IMR-90 (cell line): ENCODE measurements around the gene TSSK2. TPM values are rescaled to one million over a fixed set of nuclear protein-coding genes. Genes with fewer than 3 reads are reported as not detected.

Experiments used
- ATAC-seq: fragments of 200-7000 bp; cut with Tn5 transposase; 2 replicates; pipeline ENCODE4 v1.9.1; 2020; ENCODE audit warnings: low read depth, mild to moderate bottlenecking, moderate library complexity
- BruUV-seq: library from RNA; stranded (reverse); fragments of 400-500 nt; replicated peaks from 2 replicates; lab custom pipeline; 2021; lab: Mats Ljungman, UMichigan
- CTCF ChIA-PET: fragments of 300-600 bp; formaldehyde crosslinking; extraction: SDS; loops from one replicate; lab custom pipeline; 2021; ENCODE audit warnings: antibody characterized with exemption; lab: Yijun Ruan, JAX
- POLR2A ChIA-PET: fragments of 300-600 bp; sonication (Branson Sonifier 250); formaldehyde crosslinking; loops from one replicate; lab custom pipeline; 2022; ENCODE audit warnings: antibody characterized with exemption; ENCODE audit not compliant: unreplicated experiment; lab: Charles Lee
- DNase-seq: peaks from one replicate; pipeline ENCODE4 v3.0.0; 2013
- H2AFZ ChIP-seq: replicated peaks from 2 replicates; pipeline ENCODE3; 2013; ENCODE audit warnings: low read length, mild to moderate bottlenecking; ENCODE audit not compliant: poor library complexity
- H2AK5ac ChIP-seq: 2 replicates; pipeline ENCODE4 v1.6.1; 2013; ENCODE audit warnings: low read depth, low read length, inconsistent platforms
- H2AK9ac ChIP-seq: replicated peaks from 2 replicates; pipeline ENCODE3; 2013; ENCODE audit warnings: mild to moderate bottlenecking, low read depth, low read length, moderate library complexity; ENCODE audit not compliant: poor library complexity
- H2BK120ac ChIP-seq: 2 replicates; pipeline ENCODE4 v1.6.1; 2013; ENCODE audit warnings: low read depth, low read length, inconsistent platforms
- H2BK15ac ChIP-seq: 3 replicates; pipeline ENCODE4 v1.6.1; 2013; ENCODE audit warnings: low read depth, low read length, inconsistent platforms
- H2BK20ac ChIP-seq: 2 replicates; pipeline ENCODE4 v1.6.1; 2013; ENCODE audit warnings: low read depth, mild to moderate bottlenecking, inconsistent platforms, low read length, moderate library complexity
- H2BK5ac ChIP-seq: 2 replicates; pipeline ENCODE4 v1.6.1; 2013; ENCODE audit warnings: mild to moderate bottlenecking, low read depth, low read length, inconsistent platforms; ENCODE audit not compliant: poor library complexity, severe bottlenecking
- H3K14ac ChIP-seq: replicated peaks from 2 replicates; pipeline ENCODE4 v1.6.1; 2013; ENCODE audit warnings: low read depth, low read length, inconsistent platforms
- H3K18ac ChIP-seq: 2 replicates; pipeline ENCODE4 v1.6.1; 2013; ENCODE audit warnings: low read depth, low read length, control low read depth
- H3K23ac ChIP-seq: 2 replicates; pipeline ENCODE4 v1.6.1; 2013; ENCODE audit warnings: low read depth, low read length, inconsistent platforms
- H3K27ac ChIP-seq: 2 replicates; pipeline ENCODE4 v1.5.1; 2013; ENCODE audit warnings: mild to moderate bottlenecking, control low read depth, low read length; ENCODE audit not compliant: insufficient read depth
- H3K27me3 ChIP-seq: 2 replicates; pipeline ENCODE4 v1.6.1; 2013; ENCODE audit warnings: low read length; ENCODE audit not compliant: control insufficient read depth, insufficient read depth
- H3K36me3 ChIP-seq: 2 replicates; pipeline ENCODE4 v1.6.1; 2013; ENCODE audit warnings: low read length, mixed read lengths; ENCODE audit not compliant: control insufficient read depth, insufficient read depth
- H3K4ac ChIP-seq: 2 replicates; pipeline ENCODE4 v1.6.1; 2013; ENCODE audit warnings: low read depth, low read length, inconsistent platforms
- H3K4me1 ChIP-seq: 2 replicates; pipeline ENCODE4 v1.6.1; 2013; ENCODE audit warnings: low read length, mixed read lengths; ENCODE audit not compliant: control insufficient read depth, insufficient read depth
- H3K4me2 ChIP-seq: 2 replicates; pipeline ENCODE4 v1.6.1; 2013; ENCODE audit warnings: low read depth, mild to moderate bottlenecking, control low read depth, low read length, moderate library complexity
- H3K4me3 ChIP-seq: 2 replicates; pipeline ENCODE4 v1.5.1; 2013; ENCODE audit warnings: low read depth, mild to moderate bottlenecking, control low read depth, low read length, moderate library complexity; ENCODE audit not compliant: insufficient read depth
- H3K56ac ChIP-seq: 2 replicates; pipeline ENCODE4 v1.6.1; 2013; ENCODE audit warnings: low read length, inconsistent platforms; ENCODE audit not compliant: insufficient read depth; ENCODE audit errors: extremely low read depth
- H3K79me1 ChIP-seq, 2 experiments: 2 replicates each; pipeline ENCODE4 v1.6.1; 2013; ENCODE audit warnings: low read length in 2 of 2, inconsistent platforms in 1 of 2, low read depth in 1 of 2
- H3K9ac ChIP-seq: 2 replicates; pipeline ENCODE4 v1.6.1; 2013; ENCODE audit warnings: low read depth, low read length, control low read depth
- H3K9me1 ChIP-seq: 2 replicates; pipeline ENCODE4 v1.6.1; 2013; ENCODE audit warnings: low read length, inconsistent platforms; ENCODE audit not compliant: insufficient read depth
- H3K9me3 ChIP-seq: 2 replicates; pipeline ENCODE4 v1.6.1; 2013; ENCODE audit warnings: low read length; ENCODE audit not compliant: control insufficient read depth, insufficient read depth
- H4K20me1 ChIP-seq: 2 replicates; pipeline ENCODE4 v1.6.1; 2013; ENCODE audit warnings: low read length, inconsistent platforms; ENCODE audit not compliant: insufficient read depth
- H4K5ac ChIP-seq: 2 replicates; pipeline ENCODE4 v1.6.1; 2013; ENCODE audit warnings: mild to moderate bottlenecking, low read depth, low read length, control low read depth
- H4K8ac ChIP-seq, 2 experiments: 2 replicates each; pipeline ENCODE4 v1.6.1; 2013; ENCODE audit warnings: low read depth in 2 of 2, low read length in 2 of 2, control low read depth in 1 of 2, inconsistent platforms in 1 of 2
- H4K91ac ChIP-seq: 2 replicates; pipeline ENCODE4 v1.6.1; 2013; ENCODE audit warnings: low read depth, low read length, inconsistent platforms; ENCODE audit not compliant: insufficient read depth
- MAZ ChIP-seq: IDR thresholded peaks from 2 replicates; pipeline ENCODE4 v1.6.1; 2012; ENCODE audit warnings: low read depth, mild to moderate bottlenecking, low read length, improper control_type of control experiment, moderate library complexity, borderline replicate concordance
- POLR2A ChIP-seq: IDR thresholded peaks from 2 replicates; pipeline ENCODE4 v1.6.1; 2012; ENCODE audit warnings: mild to moderate bottlenecking, low read depth, low read length
- WGBS, 2 experiments: methylation state at CpG; one replicate each; pipeline versions ENCODE4 v1.1.5 to v1.1.7; 2013; ENCODE audit warnings: missing lambda C conversion rate in 2 of 2; ENCODE audit not compliant: insufficient read length in 1 of 2; ENCODE audit errors: extremely low coverage in 2 of 2; 5-methylcytosine and 5-hydroxymethylcytosine counted together
- dilution Hi-C: fragments of 300-500 bp; cut with HindIII; formaldehyde crosslinking; loops from one replicate; pipeline ENCODE4 v1.14.3; 2018; ENCODE audit warnings: low sequenced_read_pairs; ENCODE audit not compliant: unreplicated experiment
- in situ Hi-C: fragments of 300-500 bp; cut with MboI; formaldehyde crosslinking; loops from 3 replicates; pipeline ENCODE4 v1.14.3; 2019; ENCODE audit warnings: low sequenced_read_pairs, inconsistent platforms, mixed read lengths
- intact Hi-C: fragments of 100-400 bp; cut with micrococcal nuclease; formaldehyde crosslinking; loops from 2 replicates; pipeline ENCODE4 v1.10.0; 2022
- polyA plus RNA-seq, 3 experiments: library from polyadenylated mRNA; depleted of rRNA; stranded (reverse); fragments of >200 nt; gene quantifications; 2 replicates each; pipeline ENCODE4 v1.2.3, GENCODE V29; 2012; ENCODE audit warnings: low replicate concordance in 1 of 3
- total RNA-seq: library from RNA; depleted of rRNA; stranded (reverse); fragments of >200 nt; gene quantifications from 2 replicates; pipeline ENCODE4 v1.2.3, GENCODE V29; 2012

The TSSK2 gene
- total and polyA plus RNA-seq, 2 of the 4 experiments (the other 2 are of a cell fraction): not detected

- peak overlapping the region; percentile 97 for H2AK9ac ChIP-seq
- peak overlapping the region; percentile 10 for H3K56ac ChIP-seq
- BruUV-seq: no TSS peak
- peaks cover 57% of the 10 kb centered on the region for H4K20me1 ChIP-seq
- peak overlapping the region in 1 of 2 experiments; percentile 44; a peak in 1 of 4 replicates for H4K8ac ChIP-seq
- peaks cover 6% of the 10 kb centered on the region; the same call in 1 of the 2 replicates for H3K36me3 ChIP-seq
- ATAC-seq (peak; percentile 24), DNase-seq (peak; percentile 33)
- H3K27ac ChIP-seq: peak overlapping the region; percentile 94
- peak overlapping the region; percentile 99 for H3K4me3 ChIP-seq
- no peak overlapping the region for H2BK15ac ChIP-seq
- WGBS, 2 experiments: 9% methylated on average over 7 of the region's 23 CpGs; no CpG with 5 or more reads in 1 of the 2 experiments
- no peak overlapping the region for H3K18ac ChIP-seq
- POLR2A ChIA-PET: no interaction called here
- H3K9me3 ChIP-seq: no peaks in the 10 kb centered on the region
- peak overlapping the region; percentile 94 for H3K23ac ChIP-seq
- intact Hi-C loops (loop anchor here (5.0 kb wide), 1 partner anchor 59 kb away; no protein-coding TSS in a partner anchor), in situ Hi-C loops (no loop called here), dilution Hi-C loops (no loop called here)
- CTCF ChIA-PET: interaction anchor here (0.7 kb wide), 1 partner anchor 49 kb away, joined by 3 read pairs; no protein-coding TSS in a partner anchor
- H4K5ac ChIP-seq: no peak overlapping the region
- H4K91ac ChIP-seq: no peak overlapping the region
- H3K4ac ChIP-seq: peak overlapping the region; percentile 67; the same call in 1 of the 2 replicates
- H2BK20ac ChIP-seq: no peak overlapping the region
- peak overlapping the region; percentile 100 for H3K4me2 ChIP-seq
- TF ChIP-seq POLR2A: no peak
- TF ChIP-seq MAZ: no peak
- no peak overlapping the region for H2BK5ac ChIP-seq
- peaks cover 16% of the 10 kb centered on the region for H3K4me1 ChIP-seq
- H3K9ac ChIP-seq: peak overlapping the region; percentile 88
- peak overlapping the region; percentile 92 for H2AFZ ChIP-seq
- no peaks in the 10 kb centered on the region for H3K27me3 ChIP-seq
- no peak overlapping the region for H2BK120ac ChIP-seq
- H3K79me1 ChIP-seq: peaks cover 26 to 56% of the 10 kb centered on the region in 2 experiments
- H3K14ac ChIP-seq: peak overlapping the region; percentile 94
- peaks cover 32% of the 10 kb centered on the region for H3K9me1 ChIP-seq
- H2AK5ac ChIP-seq: peak overlapping the region; percentile 78
These were observed 10.1 kb upstream of the TSSK2 start for GRCh38 chr22:19120829-19121630.
